HG03045 (cell line): ENCODE results near the gene LAPTM5.

Source experiments
- ATAC-seq: cut with Tn5 transposase; IDR thresholded peaks from one replicate; pipeline ENCODE4 v1.9.1; 2021; ENCODE audit warnings: mild to moderate bottlenecking, moderate library complexity; ENCODE audit not compliant: unreplicated experiment

Gene LAPTM5

GRCh38 chr1:30758121-30758688, 631 bp upstream of the LAPTM5 start:
- ATAC-seq, result no peak

- no peak for ATAC-seq
Observed at GRCh38 chr1:30756545-30757351, 826 bp downstream of the LAPTM5 start.

GRCh38 chr1:30756206-30756544, 1.4 kb downstream of the LAPTM5 start:
- no peak for ATAC-seq

GRCh38 chr1:30755746-30756145, 1.8 kb downstream of the LAPTM5 start:
- no peak for ATAC-seq

- ATAC-seq, result no peak
Observed at GRCh38 chr1:30755334-30755733, 2.2 kb downstream of the LAPTM5 start.

GRCh38 chr1:30754684-30755171, 2.8 kb downstream of the LAPTM5 start:
- ATAC-seq, result peak; percentile 52

GRCh38 chr1:30753660-30754123, 3.9 kb downstream of the LAPTM5 start:
- no peak for ATAC-seq

GRCh38 chr1:30753118-30753517, 4.5 kb downstream of the LAPTM5 start:
- ATAC-seq, result no peak

GRCh38 chr1:30752651-30752908, 5.0 kb downstream of the LAPTM5 start:
- ATAC-seq, result no peak

- no peak for ATAC-seq
Observed at GRCh38 chr1:30751830-30752650, 5.5 kb downstream of the LAPTM5 start.

- ATAC-seq, result no peak
Observed at GRCh38 chr1:30750731-30751291, 6.8 kb downstream of the LAPTM5 start.

GRCh38 chr1:30749691-30750583, 7.6 kb downstream of the LAPTM5 start:
- ATAC-seq, result no peak

- no peak for ATAC-seq
Observed at GRCh38 chr1:30748699-30749401, 8.7 kb downstream of the LAPTM5 start.

- no peak for ATAC-seq
Observed at GRCh38 chr1:30748098-30748698, 9.4 kb downstream of the LAPTM5 start.

- no peak for ATAC-seq
Observed at GRCh38 chr1:30747033-30748008, 10.3 kb downstream of the LAPTM5 start.

- ATAC-seq, result no peak
Observed at GRCh38 chr1:30746212-30747032, 11.2 kb downstream of the LAPTM5 start.

- no peak for ATAC-seq
Observed at GRCh38 chr1:30745834-30746208, 11.8 kb downstream of the LAPTM5 start.
